ENCODE data around the gene CFAP61.

GRCh38 chr20:20224806-20225205 is 172.5 kb downstream of the CFAP61 start:
- TF ChIP-seq CTCF (IDR thresholded peaks at IDR 0.05) (no peak), TEAD4 (IDR thresholded peaks at IDR 0.05; ENCODE audit: borderline replicate concordance, insufficient read depth) (no peak), POLR2AphosphoS5 (IDR thresholded peaks at IDR 0.05; ENCODE audit: low read depth, low read length) (no peak), USF2 (IDR thresholded peaks at IDR 0.05; ENCODE audit: borderline replicate concordance, low read depth, low read length) (no peak), RXRA (IDR thresholded peaks at IDR 0.05; ENCODE audit: borderline replicate concordance, low read depth) (no peak), JUND (IDR thresholded peaks at IDR 0.05) (no peak), REST (IDR thresholded peaks at IDR 0.05; ENCODE audit: low read depth, low read length) (no peak), ZBTB33 (IDR thresholded peaks at IDR 0.05; ENCODE audit: borderline replicate concordance, low read depth) (no peak), EP300 (IDR thresholded peaks at IDR 0.05; ENCODE audit: borderline replicate concordance in 1 of 2, low read depth in 1 of 2, low read length in 1 of 2) (no peak), MXI1 (IDR thresholded peaks at IDR 0.05; ENCODE audit: low read depth, low read length) (no peak), SIN3A (IDR thresholded peaks at IDR 0.05; ENCODE audit: borderline replicate concordance, low read depth, low read length) (no peak), NFIC (IDR thresholded peaks at IDR 0.05; ENCODE audit: borderline replicate concordance) (no peak), YY1 (IDR thresholded peaks at IDR 0.05; ENCODE audit: low read depth) (no peak), EZH2phosphoT487 (IDR thresholded peaks at IDR 0.05; ENCODE audit: borderline replicate concordance, low read depth) (no peak)
